ENCODE results near the gene ZNF384.

ZNF384 gene

DNA sequence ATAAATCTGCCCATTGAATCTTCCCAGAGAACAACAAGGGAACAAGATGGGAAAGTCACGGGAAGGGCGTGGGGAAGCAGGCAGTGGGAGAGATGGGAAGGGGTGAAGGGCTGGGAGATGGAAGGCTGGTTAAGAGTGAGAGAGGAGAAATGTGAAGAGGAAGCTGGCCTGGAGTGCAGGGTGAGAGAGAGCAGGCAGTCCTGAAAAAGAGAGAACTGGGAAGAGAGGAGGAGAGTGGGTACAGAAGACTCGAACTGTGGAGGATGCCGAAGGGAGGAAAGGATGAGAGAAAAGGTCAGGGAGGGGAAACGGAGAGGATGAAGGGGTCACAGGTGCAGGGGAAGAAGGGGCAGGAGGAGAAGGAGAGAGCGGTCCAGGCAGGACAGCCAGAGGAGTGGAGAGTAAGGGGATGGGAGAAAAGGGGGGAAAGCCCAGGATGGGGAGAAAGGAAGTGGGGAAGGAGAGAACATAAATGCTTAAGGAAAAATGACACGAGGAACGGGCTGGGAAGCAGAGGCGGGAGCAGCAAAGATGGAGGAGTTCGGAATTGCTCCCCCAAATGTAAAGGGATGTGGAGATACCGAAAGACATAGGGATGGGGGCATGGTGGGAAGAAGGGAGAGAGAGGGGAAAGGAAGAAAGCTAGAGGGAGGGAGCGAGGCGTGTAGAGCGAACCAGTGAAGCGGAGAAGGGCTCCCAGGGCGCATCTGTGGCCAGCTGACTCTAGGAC lies 10.2 kb upstream of the ZNF384 start:
- no peak for DNase-seq (ENCODE audit: low read depth, low spot score)

DNA sequence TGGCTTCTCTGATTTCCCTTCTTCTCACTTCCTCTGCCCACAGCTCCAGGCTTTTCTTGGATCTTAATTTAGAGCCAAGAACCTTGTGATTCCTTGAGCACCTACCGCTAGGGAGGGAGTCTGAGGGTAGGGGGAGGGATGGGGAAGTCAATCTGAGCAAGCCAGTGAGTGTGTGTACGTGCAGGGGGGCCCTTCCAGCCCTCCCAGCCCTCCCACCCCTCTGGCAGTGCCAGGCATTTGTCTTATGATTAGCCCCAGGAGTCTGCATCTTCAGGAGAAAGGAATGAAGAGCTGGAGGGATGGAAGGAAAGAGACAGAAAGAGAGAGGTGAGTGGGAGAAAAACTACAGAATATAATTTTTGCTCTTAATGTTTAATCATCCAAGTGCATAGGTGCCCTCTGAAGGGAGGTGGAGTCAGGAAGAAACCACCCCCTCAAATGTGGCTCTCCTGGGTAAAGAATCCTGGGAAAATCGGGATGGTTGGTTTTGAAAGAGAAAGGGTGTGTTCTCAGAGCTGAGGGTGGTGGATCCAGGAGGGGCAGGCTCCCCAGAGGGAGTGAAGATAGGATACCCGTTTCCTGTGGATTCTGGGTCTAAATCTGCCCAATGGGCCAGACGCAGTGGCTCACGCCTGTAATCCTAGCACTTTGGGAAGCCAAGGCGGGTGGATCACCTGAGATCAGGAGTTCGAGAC lies 9.3 kb upstream of the ZNF384 start:
- no peak for DNase-seq (ENCODE audit: low read depth, low spot score)

GRCh38 chr12:6697584-6698351 lies 8.6 kb upstream of the ZNF384 start:
- peak; percentile 86 for DNase-seq (ENCODE audit: low read depth, low spot score)

DNA sequence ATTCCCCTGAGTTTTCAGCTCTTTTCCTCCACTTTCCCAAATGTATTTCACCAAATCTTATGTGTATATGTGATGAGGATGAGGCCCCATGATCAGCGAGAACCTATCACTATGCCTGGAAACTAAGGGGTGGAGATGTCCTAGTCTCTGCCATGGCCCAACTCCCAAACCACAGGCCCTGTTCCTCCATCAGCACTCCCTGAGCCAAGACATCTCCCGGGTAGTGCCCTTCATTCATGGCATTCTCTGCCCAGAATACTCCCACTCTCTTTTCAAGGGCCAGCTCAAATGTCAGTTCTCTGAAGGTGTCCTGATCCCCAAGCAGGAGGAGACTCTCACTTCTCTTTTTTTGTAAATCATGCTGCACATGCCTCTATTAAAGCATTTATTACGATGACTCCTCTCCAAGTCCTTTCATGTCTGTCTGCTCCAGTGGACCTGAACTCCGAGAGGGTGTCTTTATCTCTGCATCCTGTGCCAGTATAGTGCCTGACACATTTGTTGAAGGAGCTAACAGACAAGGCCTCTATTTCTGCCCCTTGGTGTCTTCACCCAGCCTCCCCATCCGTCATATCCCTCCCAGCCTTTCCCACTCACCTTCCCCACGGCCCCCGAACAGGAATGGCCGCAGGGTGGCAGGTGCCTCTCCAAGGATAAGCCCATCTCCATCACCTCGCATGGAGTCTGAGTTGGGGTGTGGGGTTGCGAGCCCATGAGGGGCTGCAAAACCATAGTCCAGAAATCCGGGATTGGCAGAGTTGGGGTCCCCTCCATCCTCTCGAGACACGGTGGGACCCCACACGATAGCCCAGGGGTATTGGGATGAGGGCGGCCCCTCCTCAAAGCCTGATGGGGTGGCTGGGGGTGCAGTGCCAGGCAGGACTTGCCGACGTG lies 7.8 kb upstream of the ZNF384 start:
- no peak for DNase-seq (ENCODE audit: low read depth, low spot score)

DNA sequence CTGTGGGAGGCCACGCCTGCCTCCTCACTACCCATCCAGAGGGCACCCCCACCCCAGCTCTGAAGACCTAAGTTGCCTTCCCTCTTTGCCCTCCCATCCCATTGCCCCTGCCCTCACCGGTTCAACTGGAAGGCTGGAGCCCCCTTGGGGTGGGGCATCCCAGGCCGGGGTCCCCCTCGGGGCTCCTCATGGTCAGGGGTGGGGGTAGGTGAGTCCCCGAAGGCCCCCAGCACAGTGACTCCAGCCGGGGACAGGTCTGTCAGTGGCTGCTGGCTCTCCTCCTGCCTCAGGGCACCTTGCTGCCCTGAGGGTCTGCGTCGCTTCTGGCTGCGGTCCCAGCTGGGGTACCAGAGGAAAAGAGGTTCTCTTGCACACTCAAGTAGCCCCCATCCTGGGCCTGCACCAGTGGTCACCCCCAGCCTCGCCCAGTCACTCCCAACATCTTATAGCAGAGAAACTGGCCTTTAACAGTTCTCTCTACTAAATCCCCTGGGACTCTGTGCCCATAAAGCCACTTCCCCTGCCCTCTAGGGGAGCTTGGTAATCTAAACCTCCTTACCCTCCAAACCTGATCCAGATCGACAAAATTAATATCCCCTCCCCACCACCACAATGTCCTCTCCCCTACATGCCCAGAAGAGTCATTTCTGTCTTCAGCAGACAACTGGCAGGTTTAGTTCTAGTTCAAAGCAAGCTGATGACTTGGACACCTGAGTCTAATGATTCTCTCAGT lies 6.3 kb upstream of the ZNF384 start:
- no peak for DNase-seq (ENCODE audit: low read depth, low spot score)

DNA sequence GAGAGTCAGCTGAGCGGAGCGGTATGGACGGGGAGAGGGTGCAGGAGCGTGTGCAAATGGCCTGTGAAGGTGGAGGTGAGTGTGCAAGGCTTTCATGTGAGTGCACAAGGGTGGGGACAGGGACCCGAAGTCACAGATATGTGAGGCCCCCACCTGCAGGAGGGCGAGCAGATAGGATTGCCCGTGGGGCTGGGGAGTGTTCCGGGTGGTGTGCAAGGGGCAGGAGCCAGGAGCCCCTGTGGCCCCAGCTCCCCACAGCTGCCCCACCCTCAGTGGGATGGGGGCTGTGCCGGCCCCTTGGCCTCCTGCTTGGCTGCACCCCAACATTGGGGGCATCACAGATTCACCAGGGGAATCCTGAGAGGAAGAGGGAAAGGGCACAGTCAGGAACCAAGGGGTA lies 5.5 kb upstream of the ZNF384 start:
- no peak for DNase-seq (ENCODE audit: low read depth, low spot score)

GRCh38 chr12:6693832-6694355 lies 4.7 kb upstream of the ZNF384 start:
- DNase-seq (ENCODE audit: low read depth, low spot score), result no peak

- DNase-seq (ENCODE audit: low read depth, low spot score), result no peak
Measured at GRCh38 chr12:6692888-6693287, 3.7 kb upstream of the ZNF384 start.

- no peak for DNase-seq (ENCODE audit: low read depth, low spot score)
Measured at GRCh38 chr12:6691473-6691872, 2.3 kb upstream of the ZNF384 start.

DNA sequence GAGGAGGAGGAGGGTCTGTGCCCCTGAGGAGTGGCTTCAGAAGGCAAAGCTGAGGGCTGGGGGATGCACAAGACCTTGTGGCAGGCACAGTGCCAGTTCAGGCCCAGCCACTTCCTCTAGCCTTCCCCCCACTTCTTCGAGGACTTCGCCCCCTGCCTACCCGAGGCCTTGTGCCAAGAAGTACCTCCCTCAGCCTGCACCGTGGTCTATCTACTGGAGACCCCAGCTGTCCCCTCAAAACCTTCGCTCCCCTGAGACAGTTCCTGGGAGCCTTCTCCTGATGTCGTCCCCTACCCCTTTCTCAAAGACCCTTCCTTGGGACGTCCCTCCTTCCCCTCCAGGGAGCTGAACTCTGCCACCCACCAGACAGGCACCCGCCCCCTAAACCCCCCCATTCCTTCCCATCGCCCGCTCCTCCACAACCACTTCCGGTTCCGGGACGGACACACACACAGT lies 604 bp downstream of the ZNF384 start:
- no peak for DNase-seq (ENCODE audit: low read depth, low spot score)

- DNase-seq (ENCODE audit: low read depth, low spot score), result no peak
Measured at GRCh38 chr12:6685814-6686213, 3.4 kb downstream of the ZNF384 start.

DNA sequence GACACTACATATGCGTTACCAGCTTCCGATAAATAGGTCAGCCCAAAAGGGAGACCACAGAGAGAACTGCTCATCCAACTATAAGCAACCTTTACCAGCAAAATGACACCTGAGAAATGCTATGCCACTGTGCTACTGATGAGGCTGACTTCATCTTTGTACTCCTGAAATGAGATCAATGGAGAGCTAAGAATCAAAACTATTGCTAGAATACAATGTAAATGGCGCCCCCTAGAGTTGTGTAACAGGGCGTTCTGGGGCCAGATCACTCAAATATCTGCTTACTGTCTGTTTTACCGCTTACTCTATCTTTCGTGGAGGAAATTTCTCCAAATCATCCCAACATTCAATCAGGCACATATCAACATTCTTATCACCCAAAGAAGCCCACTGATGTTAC lies 4.6 kb downstream of the ZNF384 start:
- DNase-seq (ENCODE audit: low read depth, low spot score), result peak; percentile 13

- DNase-seq (ENCODE audit: low read depth, low spot score), result no peak
Measured at GRCh38 chr12:6676962-6677361, 12.2 kb downstream of the ZNF384 start.

DNA sequence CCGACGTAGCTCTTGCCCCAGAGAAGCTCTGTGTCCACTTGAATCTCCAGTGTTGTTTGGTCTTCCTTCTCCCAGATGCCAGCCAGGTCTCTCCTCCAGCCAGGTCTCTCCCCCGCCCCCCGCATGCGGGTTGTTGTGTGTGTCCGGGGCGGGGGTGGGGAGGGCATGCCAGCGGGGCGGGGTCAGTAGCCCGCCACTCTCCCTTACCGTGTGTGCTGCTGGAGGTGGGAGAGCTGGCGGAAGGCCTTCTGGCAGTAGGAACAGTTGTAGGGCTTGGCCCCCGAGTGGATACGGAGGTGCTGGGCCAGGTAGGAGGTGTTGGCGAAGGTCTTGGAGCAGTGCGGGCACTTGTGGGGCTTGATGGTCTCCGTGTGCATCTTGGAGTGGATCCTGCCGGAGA lies 17.0 kb downstream of the ZNF384 start:
- DNase-seq (ENCODE audit: low read depth, low spot score), result no peak

DNA sequence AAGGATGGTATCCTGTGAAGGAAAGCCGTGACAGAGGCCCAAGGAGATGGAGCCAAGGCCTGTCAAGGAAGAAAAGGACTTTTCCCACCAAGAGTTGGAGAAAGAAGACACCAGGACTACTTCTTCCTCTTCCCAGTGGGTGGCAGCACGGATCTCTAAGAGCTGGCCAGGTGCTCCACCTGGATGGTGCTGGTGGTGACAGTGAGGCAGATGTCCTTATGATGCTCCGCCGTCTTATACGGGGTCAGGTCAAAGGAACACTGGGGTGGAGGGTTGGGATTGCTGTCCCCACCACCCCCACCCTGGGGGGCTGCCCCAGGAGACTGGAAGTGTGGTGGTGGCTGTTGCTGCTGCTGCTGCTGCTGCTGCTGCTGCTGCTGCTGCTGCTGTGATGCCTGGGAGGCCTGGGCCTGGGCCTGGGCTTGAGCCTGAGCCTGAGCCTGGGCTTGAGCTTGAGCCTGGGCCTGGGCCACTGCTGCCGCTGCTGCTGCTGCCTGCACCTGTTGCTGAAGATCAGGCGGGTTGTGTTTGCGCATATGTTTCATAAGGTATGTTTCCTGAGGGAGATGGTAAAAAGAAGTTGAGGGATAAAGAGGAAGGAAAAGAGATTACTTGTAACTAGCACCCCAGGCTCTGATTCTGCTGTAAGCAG lies 21.5 kb downstream of the ZNF384 start:
- peak; percentile 28 for DNase-seq (ENCODE audit: low read depth, low spot score)

DNA sequence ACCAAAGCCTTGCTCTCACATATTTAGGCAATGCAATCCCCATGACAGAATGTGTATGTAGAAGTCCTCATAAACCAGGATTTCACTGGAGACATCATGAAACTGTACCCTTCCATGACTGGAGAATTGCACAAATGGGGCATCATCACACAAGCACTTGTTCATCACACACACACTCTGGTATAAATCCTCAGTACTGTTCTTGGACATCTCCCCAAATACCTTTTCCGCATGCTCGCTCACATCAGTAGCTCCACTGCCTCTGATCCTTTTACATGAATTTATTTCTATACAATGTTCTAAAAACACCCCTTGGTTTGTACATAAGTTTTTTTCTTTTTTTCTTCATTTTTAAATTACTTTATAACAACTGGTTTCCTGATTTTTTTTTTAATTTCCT lies 23.0 kb downstream of the ZNF384 start:
- DNase-seq (ENCODE audit: low read depth, low spot score), result no peak

DNA sequence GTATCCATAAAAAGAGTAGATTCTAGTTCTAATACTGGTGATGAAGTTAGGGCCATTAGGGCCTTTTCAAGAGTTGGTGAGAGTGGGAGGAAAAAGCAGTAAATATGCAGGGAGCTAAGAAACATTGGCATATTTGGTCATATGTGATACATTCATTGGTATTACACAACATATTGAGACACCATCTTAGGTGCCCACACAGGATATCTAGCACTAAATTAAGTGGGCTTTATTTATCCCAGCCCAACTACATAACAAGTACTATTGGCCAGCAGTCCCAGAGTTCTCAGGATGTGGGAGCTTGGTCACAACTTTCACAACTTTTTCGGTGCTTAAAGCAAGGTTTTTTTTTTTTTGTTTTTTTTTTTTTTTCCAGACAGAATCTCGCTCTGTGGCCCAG lies 24.3 kb downstream of the ZNF384 start:
- no peak for DNase-seq (ENCODE audit: low read depth, low spot score)

DNA sequence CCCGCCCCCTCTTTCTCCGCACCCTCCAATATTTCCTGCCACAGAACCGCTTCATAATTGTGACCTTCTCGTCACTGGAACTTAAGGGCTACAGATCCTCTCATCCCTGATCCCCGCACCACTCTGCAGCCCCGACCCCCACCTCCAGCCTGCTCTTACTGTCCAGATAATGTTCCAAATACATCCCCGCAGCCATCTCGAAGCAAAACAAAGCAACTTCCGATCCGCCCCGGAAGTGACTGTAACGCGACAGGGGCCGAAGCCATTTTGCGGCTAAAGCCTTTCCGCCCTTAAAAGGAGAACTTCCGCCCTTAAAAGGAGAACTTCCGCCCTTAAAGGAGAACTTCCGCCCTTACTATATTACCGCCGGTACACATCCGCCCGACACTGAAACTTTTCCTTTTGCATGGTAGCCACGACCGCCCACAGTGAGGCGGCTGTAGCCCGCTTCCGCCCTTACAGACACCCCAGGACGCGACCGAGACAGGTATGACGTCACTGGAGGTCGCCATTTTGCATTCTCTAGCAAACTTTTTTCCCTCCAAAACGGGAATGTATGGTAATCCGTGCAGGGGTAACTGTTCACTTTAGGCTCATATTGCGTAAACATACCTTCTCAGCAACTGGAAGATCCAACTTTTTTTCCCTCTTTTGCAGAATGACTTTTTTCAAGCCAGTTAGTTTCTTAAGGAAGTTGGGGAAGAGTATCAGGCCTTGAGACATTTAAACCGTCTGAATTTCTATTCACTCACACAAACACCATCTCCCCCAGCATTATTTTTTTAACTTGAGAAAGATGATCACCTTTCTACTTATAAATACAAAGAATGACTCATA lies 26.1 kb downstream of the ZNF384 start, which contains the start of gene ING4:
ING4 (minus strand) TSS at position 214 of the 837 bp plus-strand sequence; CDS start at position 196, 18 bp downstream.
- peak; percentile 100 for DNase-seq (ENCODE audit: low read depth, low spot score)

- DNase-seq (ENCODE audit: low read depth, low spot score), result no peak
Measured at GRCh38 chr12:6662602-6662905, 26.6 kb downstream of the ZNF384 start.

Measured in ELF-1 (cell line).